ENCODE data around the gene ZFAND6. TPM values are rescaled to one million over a fixed set of nuclear protein-coding genes. Genes with fewer than 3 reads are reported as not detected.
A peak's percentile ranks its signal among the peaks of the same experiment; 100 is the strongest.

The ZFAND6 gene
- polyA plus RNA-seq, 1 donor: 132 TPM

DNA sequence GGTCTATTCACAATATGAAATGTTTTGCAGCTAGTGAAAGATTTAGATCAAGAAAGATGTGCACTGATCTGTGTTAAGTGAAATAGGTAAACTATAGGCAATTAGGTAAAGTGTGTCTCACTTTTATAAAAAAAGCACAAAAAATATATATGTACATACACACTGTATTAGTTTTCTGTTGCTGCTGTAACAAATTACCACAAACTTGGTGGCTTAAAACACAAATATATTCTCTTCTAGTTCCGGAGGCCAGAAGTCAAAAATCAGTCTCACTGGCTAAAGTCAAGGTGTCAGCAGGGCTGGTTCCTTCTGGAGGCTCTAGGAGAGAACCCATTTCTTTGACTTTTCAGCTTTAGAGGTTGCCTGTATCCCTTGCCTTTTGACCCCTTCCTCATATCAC lies 104.4 kb downstream of the ZFAND6 start:
- DNase-seq: no peak

DNA sequence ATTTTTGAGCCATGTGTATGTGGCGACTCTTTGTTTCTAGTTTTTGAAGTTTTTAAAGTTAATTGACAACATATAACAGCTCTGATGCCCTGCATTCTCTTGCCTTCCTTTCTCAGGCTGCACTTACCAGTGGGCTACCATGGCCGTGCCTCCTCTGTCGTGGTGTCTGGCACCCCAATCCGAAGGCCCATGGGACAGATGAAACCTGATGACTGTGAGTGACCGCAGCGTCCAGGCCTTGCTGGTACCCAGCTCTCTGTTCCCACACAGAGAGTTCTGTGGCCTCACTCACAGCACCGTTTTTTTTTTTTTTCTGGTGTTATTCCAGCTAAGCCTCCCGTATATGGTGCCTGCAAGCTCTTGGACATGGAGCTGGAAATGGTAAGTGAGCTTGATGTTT lies 108.5 kb downstream of the ZFAND6 start:
- no peak for DNase-seq

DNA sequence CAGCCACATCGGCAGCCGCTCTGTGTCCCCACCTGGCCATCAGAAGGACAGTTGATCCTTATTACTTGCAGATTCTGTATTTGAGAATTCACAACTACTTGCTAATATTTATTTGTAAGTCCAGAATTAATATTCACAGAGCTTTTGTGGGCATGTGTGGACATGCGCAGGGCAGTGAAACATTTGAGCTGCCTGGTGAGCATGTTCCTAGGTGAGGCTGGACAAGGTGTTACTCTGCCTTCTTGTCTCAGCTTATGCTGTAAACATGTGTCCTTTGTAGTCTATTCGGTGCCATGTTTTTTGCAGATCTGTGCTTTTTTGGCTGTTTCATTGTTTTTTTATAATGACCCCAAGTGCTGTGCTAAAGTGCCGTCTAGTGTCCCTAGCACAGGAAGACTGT lies 108.9 kb downstream of the ZFAND6 start:
- DNase-seq: no peak

DNA sequence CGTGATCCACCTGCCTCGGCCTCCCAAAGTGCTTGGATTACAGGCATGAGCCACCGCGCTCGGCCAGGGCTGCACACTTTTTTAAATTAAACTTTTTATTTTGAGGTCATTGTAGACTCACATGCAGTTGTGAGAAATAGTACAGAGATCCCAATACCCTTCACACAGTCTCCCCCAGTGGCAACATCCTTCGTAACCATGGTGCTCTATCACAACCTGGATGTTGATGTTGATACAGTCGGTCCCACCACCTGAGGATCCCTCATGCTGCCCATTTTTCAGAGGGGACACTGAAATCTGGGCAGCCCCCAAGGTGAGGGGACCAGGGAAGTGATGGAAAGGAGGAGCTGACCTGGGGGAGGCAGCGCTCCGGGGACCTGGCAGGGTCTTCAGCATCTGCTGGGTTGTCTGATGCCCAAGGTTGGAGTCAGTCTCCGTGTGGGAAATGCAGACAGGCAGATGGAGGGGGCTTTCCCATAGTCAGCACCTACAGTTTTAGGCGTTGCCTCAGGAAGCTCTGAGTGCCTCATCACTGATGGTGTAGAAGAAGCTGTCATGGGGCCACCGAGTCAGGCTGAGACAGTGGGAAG lies 110.4 kb downstream of the ZFAND6 start:
- no peak for DNase-seq

DNA sequence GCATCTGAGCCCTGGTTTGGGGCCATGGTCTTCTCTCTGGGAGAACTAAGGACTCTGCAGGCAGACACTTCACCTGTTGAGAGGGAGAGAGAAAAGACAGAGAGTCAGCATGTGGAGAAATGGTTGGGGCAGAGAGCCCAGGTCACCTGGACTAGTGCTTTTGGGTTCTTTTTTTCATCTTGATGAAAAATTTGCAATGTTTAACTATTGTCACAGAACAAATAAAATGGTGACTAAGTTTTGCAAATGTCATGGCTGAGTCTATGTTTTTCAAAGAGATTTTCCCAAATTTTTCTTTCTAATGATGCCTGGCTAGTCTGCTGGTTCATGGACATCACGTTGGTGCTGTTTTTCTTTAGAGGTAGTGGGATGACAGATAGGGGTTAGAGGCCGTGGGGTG lies 111.1 kb downstream of the ZFAND6 start:
- no peak for DNase-seq

DNA sequence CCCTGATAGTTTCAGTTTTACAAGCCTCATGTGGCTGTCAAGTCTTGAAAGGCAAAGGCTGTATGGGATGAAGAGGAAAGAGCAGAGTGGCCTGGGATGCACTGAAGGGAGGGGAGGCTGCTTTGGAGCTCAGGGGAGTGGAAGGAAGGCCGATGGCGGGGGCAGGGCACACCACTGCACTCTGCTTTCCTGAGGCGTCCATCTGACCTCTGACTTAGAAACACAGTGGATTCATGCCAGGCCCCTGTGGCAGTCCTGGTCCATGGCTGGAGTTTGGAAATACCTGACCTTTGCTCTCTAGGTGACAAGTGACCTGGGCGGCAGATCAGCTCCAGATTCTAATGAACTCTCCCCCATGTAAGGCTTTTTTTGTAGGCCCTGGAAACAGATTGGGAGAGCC lies 112.3 kb downstream of the ZFAND6 start:
- DNase-seq: no peak

DNA sequence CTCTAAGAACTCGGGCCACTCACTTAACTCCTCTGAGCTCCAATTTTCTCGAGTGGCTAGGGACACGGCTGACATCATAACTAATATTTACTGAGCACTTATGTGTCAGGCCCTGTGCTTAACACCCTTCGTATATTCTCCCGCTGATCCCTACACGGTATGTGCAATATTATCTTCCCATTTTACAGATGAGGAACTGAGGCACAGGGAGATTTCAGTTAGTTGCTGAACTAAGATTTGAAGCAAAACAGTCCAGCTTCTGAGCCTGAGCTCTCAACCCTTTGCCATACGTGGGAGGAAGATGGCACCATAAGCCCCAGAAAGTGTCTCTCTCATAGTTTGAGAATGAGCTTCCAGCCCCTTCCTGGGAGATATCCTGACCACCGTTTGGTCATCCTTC lies 112.9 kb downstream of the ZFAND6 start:
- no peak for DNase-seq

DNA sequence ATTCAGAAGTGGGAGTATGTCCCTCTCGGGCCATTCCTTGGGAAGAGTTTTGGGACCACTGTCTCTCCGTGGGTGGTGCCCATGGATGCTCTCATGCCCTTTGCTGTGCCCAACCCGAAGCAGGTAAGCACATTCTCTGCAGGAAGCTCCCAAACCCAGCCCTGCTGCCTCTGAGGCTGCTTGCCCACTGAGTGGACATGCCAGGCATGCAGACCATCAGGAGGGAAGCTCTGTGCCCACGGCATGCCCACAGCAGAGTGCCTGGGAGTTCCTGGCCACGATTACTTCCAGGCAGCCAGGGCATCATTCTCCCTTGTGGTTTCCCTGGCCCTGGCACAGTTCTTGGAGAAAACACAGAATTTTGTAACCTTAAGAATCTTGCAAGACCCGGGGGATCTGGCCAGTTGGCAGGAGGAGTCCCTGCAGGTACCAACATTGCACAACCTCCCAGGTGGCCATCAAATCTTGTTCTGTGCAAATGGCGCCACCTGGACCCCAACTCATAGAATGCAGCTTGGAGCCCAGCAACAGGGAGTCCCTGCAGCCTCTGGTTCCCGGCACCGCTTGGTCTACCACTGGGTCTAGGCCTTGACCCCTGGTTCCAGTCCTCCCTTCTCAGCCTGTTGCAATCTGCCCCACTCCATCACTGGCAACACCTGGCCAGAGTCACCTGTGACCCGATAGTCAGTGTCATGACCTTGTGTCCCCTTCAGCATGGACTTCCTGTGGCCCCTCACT lies 113.7 kb downstream of the ZFAND6 start:
- DNase-seq: peak; percentile 51

DNA sequence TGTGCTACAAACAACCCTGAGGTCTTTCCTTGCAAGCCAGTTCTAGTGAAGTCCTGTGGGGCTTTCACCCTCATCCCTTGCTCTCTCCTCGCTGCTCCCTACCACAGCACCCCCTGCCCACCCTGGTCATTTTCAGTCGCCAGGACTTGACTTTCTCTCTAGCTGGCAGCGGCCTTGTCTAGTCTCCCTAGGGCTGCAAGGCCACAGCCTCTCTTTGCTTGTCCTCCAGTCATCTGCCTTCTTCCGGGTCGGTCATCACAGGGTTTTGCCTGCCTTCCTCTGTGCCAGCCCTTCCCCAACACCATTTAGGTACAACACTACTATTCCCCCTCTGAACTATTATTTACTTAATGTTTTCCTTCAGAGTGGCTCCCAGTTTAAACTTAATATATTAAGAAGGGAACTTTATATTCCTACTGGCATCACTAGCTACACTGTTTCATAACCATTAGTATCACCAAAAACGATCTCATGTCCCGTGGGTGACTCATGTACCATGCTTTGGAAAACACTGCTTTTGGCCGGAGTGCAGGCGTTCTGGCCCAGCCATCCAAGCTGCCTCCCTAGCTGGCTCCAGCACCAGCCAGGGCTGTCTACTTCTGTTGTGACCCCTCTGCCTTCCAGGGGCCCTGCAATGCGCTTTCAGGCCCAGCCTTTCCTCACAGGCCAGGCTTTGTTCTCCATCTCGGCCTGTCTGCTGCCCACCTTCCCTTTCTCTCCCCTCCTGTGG lies 114.7 kb downstream of the ZFAND6 start:
- no peak for DNase-seq

DNA sequence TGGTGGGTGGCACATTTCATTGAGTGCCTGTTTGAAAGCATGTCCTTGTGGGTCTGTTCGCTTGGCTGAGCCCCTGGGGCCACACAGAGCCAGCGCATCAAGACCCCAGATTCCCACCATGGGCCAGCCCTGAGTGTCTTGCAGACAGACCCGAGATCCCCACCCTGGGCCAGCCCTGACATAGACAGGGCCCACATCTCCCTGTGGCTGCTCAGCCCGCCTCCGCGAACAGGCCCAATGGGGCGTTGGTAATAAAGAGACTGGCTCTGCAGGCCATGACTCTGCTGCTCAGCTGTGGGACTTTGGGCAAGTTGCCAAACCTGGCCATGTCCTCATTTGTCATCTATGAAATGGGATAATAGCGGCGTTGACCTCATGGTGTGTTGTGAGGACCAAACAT lies 116.0 kb downstream of the ZFAND6 start:
- DNase-seq: no peak

DNA sequence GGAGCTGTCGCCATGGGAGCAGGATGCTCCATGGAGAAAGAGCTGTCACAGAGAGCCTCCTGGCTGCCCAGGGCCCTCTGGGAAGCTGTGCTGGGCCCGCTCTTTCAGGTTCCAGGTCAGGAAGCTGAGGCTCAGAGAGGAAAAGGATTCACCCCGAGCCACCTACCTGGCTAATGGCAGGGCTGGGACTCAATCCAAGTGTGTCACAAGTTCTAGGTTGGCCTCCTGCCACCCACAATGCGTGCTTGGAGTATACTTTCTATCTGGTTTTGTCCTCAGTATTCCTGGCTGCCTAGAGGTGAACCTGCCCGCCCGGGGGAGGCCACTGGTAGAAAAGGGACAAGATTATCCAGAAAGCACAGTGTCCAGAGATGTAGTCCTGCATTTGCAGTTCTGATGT lies 117.0 kb downstream of the ZFAND6 start:
- no peak for DNase-seq

DNA sequence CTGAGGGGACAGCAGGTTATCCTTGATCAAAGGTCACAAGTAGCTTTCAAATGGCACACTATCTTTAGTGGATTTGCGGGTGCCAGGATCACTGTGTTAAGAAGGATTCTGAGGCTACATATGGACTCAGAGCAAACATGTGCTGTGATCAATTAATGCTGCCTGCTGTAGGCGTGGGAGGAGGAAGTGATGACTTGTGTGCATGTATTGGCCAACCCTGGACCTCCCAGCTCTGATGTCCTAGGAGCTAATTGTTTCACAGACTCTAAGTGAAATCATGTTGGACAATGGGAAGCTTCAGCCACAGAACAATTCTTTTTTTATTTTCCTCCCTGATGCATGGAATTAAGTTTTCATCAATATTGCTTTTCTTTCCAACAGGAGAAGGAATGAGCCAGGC lies 117.7 kb downstream of the ZFAND6 start:
- no peak for DNase-seq

DNA sequence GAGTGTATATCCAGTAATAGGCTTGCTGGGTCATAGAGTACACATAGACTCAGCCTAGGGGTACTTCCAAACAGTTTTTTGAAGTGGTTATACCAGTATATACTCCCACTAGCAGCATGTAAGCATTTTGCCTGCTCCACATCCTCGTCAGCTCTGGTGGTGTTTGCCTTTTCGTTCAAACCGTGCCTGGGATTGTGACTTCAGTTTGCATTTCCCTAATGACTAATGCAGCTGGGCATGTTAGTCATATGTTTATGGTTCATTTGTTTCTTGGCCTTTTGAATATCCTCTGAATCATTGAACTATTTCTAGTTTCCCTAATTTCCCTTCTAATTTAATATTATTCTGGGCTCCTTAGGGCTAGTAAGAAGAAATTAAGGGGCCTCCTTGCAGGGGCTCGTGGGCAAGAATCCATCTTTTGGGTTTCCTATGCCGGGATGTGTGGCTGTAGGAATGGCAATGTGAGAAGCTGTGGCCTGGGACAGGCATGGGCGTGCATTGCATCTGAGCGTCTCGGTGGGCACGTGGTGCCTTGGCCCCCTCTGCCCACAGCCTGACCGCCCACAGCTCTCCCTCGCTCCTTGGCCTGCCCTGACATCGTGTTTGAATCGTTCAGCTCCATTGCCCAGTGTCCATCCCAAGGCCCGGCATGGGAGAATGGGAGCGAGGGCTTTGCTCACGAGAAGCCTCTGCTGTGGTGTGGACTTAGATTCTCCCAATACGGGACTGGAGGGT lies 119.7 kb downstream of the ZFAND6 start:
- DNase-seq: no peak

DNA sequence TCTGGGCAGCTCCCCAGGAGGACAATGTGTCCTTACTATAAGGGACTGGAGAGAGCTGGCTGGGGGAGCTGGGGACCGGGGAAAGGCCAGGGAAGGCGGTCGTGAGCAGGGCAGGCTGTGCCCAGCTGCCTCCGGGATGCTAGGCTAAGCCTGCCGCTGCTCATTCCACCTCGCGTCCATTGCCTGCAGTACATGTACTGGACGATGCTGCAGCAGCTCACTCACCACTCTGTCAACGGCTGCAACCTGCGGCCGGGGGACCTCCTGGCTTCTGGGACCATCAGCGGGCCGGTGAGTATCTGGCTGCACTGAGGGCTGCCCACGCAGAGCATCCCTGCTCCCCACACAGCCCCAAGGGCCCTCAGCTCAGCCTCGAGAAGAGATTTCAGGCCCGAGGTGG lies 120.5 kb downstream of the ZFAND6 start:
- DNase-seq: no peak

DNA sequence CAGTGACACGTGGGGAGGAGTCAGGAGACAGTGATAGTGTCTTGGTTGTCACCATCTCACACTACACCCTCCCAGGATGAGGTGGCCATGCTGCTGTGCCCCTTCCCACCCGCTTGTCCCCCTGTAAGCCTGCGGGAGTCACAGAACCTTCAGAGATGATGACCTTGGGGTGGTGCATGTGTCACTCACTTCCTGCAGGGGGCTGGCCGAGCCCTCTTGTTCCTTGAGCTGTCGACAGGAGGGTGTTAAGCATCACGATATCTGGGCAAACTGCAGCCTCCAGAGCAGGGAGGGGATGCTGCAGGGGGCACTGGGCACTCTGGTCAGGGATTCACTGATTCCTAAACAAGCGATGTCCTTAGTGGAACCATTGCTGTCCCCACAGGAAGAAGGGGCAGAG lies 121.0 kb downstream of the ZFAND6 start:
- no peak for DNase-seq

DNA sequence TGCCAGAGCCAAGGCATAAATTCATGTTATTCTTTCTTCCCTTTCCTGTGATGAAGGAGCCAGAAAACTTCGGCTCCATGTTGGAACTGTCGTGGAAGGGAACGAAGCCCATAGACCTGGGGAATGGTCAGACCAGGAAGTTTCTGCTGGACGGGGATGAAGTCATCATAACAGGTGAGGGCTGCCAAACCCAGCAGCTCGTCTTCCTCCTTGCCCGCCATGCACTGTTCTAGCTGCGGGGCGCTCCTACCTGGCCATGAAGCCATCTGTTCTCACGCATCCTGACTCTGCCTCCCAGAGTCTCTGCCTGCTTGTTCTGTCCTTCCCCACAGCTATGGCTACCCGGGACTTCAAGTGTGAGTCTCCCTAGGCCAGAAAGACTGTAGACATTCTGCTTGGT lies 121.5 kb downstream of the ZFAND6 start:
- no peak for DNase-seq

DNA sequence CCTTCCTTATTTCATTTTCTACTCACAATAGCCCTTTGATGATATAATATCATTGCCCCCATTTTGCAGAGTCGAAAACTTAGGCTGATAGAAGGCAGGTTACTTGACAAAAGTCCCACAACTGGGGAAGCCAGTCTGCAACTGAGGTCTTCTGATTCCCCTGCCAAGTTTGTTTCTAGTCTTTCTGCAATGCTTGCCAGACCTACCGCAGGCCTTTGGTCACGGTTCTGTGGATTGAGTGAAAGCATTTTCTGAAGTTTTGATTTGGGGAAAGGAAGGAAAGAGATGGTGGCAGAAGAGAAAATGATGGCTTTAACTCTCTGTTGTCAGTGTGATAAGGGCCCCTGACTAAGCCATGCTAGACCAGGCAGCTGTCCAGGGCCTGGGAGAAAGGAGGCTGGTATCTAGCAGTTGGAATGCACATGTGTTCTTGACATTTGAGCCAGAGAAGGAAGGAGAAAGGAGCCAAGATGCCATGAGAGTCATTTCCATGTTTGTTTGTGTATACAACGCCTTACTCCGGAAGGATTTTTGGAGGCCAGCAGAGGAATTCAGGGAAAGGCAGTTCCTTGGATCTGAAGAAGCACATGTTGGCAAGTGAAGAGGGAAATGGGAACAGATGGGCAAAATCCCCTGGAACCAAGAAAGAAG lies 123.3 kb downstream of the ZFAND6 start:
- DNase-seq: no peak

DNA sequence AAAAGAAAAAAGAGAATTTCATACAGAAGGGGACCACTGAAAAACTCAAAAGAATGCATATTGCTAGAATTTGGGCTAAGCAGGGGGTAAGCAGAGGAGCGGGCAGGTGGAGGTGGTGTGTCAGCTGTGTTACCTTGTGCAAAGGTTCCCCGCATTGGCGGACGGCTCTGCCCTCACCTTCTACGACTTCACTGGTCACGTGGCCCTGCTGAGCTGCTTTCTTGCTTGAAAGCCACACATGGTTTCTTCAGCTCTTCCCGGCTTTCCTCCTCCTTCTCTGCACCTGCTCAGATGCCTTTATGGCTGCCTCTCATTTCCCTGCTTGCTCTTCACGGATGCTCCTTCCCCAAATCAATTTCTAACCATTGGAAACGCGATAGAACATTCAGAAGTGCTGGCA lies 123.8 kb downstream of the ZFAND6 start:
- no peak for DNase-seq

DNA sequence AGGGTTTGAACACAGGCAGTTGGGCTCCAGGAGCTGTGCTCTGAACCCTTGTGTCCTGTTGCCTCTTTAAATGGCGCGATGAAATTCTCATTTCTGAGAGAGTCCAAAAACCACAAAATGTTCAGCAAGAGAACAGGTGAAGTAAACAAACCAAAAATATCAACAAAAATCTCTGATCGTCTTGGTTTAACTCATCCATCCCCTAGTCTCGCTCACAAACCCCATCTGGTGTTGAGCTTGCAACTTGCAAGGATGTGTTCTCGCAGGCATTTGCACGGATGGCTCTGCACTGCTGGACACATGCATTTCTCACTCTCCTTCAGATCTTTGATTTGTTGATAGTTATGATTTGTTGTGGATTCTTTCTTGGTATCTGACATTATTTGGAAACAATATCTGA lies 124.4 kb downstream of the ZFAND6 start:
- no peak for DNase-seq

DNA sequence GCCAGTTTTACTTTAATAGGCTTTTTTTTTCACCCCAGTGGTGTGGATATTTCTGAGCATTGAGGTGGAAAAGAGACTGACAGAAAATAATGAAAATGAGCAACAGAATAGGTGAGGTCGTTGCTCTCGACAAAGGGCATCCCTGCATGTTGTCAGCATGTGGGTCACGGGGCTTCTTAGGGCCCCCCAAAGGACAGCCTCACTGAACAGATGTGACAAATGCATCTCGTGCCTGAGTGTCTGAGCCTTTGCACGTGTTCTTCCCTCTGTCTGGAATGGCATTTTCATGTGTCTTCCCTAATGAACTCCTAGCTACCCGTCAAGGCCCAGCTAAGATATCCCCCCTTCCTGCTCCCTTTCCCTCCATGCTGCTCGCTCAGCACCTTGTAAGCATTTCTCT lies 125.1 kb downstream of the ZFAND6 start:
- no peak for DNase-seq

DNA sequence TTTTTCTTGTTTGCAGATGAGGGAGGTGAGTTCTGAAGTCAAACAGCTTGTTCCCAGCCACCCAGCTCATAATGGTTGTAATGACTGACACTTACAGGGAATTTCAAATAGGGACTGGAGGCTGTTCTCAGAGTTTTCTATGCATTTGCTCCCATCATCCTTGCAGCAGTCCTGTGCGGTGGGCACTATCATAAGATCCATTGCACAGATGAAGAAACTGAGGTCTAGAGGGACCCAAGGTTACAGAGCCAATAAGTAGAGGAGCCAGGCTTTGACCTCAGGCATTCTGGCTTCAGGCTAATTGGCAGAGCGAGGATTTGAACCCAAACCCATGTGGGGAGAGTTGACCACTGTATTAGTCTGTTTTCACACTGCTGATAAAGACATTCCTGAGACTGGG lies 125.7 kb downstream of the ZFAND6 start:
- no peak for DNase-seq

DNA sequence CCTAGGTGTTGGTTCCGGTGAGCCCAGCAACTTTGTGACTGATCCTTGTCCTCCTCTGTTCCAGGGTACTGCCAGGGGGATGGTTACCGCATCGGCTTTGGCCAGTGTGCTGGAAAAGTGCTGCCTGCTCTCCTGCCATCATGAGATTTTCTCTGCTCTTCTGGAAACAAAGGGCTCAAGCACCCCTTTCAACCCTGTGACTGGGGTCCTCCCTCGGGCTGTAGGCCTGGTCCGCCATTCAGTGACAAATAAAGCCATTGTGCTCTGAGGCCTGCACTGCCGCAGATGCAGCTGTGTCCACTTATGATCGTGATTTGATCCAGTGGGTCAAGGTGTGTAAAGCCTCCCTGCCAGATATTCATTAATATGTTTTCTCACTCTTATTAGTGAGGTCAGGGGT lies 126.6 kb downstream of the ZFAND6 start:
- DNase-seq: no peak

Data from left kidney (tissue), 2 donors.